B cell (primary cell): ENCODE data around the gene FAM180B. TPM values are rescaled to one million over a fixed set of nuclear protein-coding genes. Genes with fewer than 3 reads are reported as not detected.

Experiments used
- ATAC-seq: fragments of 200-7000 bp; cut with Tn5 transposase; one replicate; pipeline ENCODE4 v1.10.0; 2021; ENCODE audit warnings: low read depth, mild to moderate bottlenecking, moderate number of reproducible peaks, moderate library complexity
- CTCF ChIA-PET: fragments of 350-600 bp; sonication (Branson Sonifier 250); formaldehyde crosslinking; loops from one replicate; lab custom pipeline; 2021; ENCODE audit warnings: antibody characterized with exemption, inconsistent platforms; lab: Charles Lee
- POLR2A ChIA-PET: fragments of 350-600 bp; sonication (Branson Sonifier 250); formaldehyde crosslinking; loops from one replicate; lab custom pipeline; 2021; ENCODE audit warnings: antibody characterized with exemption; lab: Charles Lee
- DNase-seq: peaks from one replicate; pipeline ENCODE4 v3.0.0; 2013
- H2AFZ ChIP-seq: 2 replicates; pipeline ENCODE4 v1.6.1; 2012; ENCODE audit warnings: mild to moderate bottlenecking, low read depth, low read length; ENCODE audit not compliant: insufficient read depth, poor library complexity, severe bottlenecking
- H3K27ac ChIP-seq, 2 donors: 1 replicate in 1 of 2; 2 replicates in 1 of 2; pipeline ENCODE4 v1.5.1; 2012 to 2013; ENCODE audit warnings: low read length in 2 of 2, mild to moderate bottlenecking in 2 of 2, moderate library complexity in 1 of 2
- H3K27me3 ChIP-seq, 4 experiments: fragments of 200-600 bp in 1 of 4; sonication (generic) in 1 of 4; replicated peaks in 1 of 4; 1 replicate in 2 of 4; 2 replicates in 2 of 4; pipeline versions ENCODE4 v1.6.1 to v1.7.0; 2013 to 2016; ENCODE audit warnings: low read length in 3 of 4, mild to moderate bottlenecking in 2 of 4, mixed read lengths in 1 of 4, moderate library complexity in 1 of 4; ENCODE audit not compliant: insufficient read depth in 4 of 4, control insufficient read depth in 3 of 4; ENCODE audit errors: control extremely low read depth in 1 of 4
- H3K36me3 ChIP-seq, 2 experiments: replicated peaks in 1 of 2; 1 replicate in 1 of 2; 2 replicates in 1 of 2; pipeline versions ENCODE4 v1.6.1 to v1.7.1; 2013; ENCODE audit warnings: low read length in 1 of 2; ENCODE audit not compliant: insufficient read depth in 2 of 2, control insufficient read depth in 1 of 2; ENCODE audit errors: control extremely low read depth in 1 of 2, extremely low read depth in 1 of 2
- H3K4me1 ChIP-seq, 2 donors: fragments of 200-600 bp in 1 of 2; sonication (generic) in 1 of 2; 1 replicate in 1 of 2; 2 replicates in 1 of 2; pipeline versions ENCODE4 v1.5.1 to v1.6.1; 2013 to 2017; ENCODE audit warnings: low read length in 2 of 2; ENCODE audit not compliant: control insufficient read depth in 2 of 2, insufficient read depth in 2 of 2
- H3K4me2 ChIP-seq: replicated peaks from 2 replicates; pipeline ENCODE3; 2012; ENCODE audit warnings: mild to moderate bottlenecking, low read depth, low read length; ENCODE audit not compliant: poor library complexity, severe bottlenecking
- H3K4me3 ChIP-seq, 5 experiments: fragments of 200-600 bp in 1 of 5; sonication (generic) in 1 of 5; 1 replicate in 3 of 5; 2 replicates in 2 of 5; pipeline versions ENCODE4 v1.5.1 to v1.7.0; 2011 to 2016; ENCODE audit warnings: low read length in 4 of 5, mild to moderate bottlenecking in 4 of 5, low read depth in 2 of 5, control low read depth in 1 of 5, moderate library complexity in 1 of 5; ENCODE audit not compliant: insufficient read depth in 1 of 5; ENCODE audit errors: control extremely low read depth in 1 of 5, extremely low read depth in 1 of 5
- H3K79me2 ChIP-seq: fragments of 200-600 bp; sonication (generic); one replicate; pipeline ENCODE4 v1.6.0; 2016; ENCODE audit warnings: low read length; ENCODE audit not compliant: control insufficient read depth, insufficient read depth
- H3K9ac ChIP-seq: fragments of 200-600 bp; sonication (generic); 2 replicates; pipeline ENCODE4 v1.6.1; 2017; ENCODE audit warnings: mild to moderate bottlenecking, low read length, moderate library complexity
- H3K9me3 ChIP-seq, 3 donors: one replicate each; pipeline versions ENCODE4 v1.6.1 to v1.7.1; 2013; ENCODE audit warnings: low read length in 2 of 3; ENCODE audit not compliant: control insufficient read depth in 2 of 3, insufficient read depth in 1 of 3; ENCODE audit errors: control extremely low read depth in 1 of 3
- H4K20me1 ChIP-seq: 2 replicates; pipeline ENCODE4 v1.6.0; 2012; ENCODE audit warnings: mild to moderate bottlenecking, low read length; ENCODE audit not compliant: insufficient read depth, control insufficient read depth, poor library complexity, severe bottlenecking
- H3K27ac Mint-ChIP-seq: one replicate; pipeline ENCODE4 v1.8.0; 2021; ENCODE audit warnings: mixed read lengths
- H3K27me3 Mint-ChIP-seq: one replicate; pipeline ENCODE4 v1.8.0; 2021; ENCODE audit warnings: mixed read lengths
- H3K4me1 Mint-ChIP-seq: one replicate; pipeline ENCODE4 v1.8.0; 2021; ENCODE audit warnings: mixed read lengths
- H3K4me3 Mint-ChIP-seq: one replicate; pipeline ENCODE4 v1.8.0; 2021; ENCODE audit warnings: mixed read lengths
- H3K9me3 Mint-ChIP-seq: one replicate; pipeline ENCODE4 v1.8.0; 2022; ENCODE audit warnings: mixed read lengths; ENCODE audit not compliant: insufficient read depth
- EZH2 ChIP-seq: IDR thresholded peaks from 2 replicates; pipeline ENCODE4 v1.6.1; 2012; ENCODE audit warnings: borderline replicate concordance, low read depth, mild to moderate bottlenecking, moderate library complexity, low read length; ENCODE audit not compliant: insufficient read depth, poor library complexity, severe bottlenecking
- WGBS: methylation state at CpG from one replicate; pipeline ENCODE4 v1.1.5; 2013; ENCODE audit warnings: missing lambda C conversion rate; ENCODE audit not compliant: insufficient coverage; 5-methylcytosine and 5-hydroxymethylcytosine counted together
- intact Hi-C: fragments of 100-400 bp; cut with micrococcal nuclease; formaldehyde crosslinking; loops from one replicate; pipeline ENCODE4 v1.10.0; 2022
- polyA plus RNA-seq: library from polyadenylated mRNA; depleted of rRNA; stranded (reverse); fragments of >200 nt; gene quantifications from 2 replicates; pipeline ENCODE4 v1.2.3, GENCODE V29; 2012
- total RNA-seq, 2 donors: library from RNA; stranded (reverse); fragments of 120-200 nt in 1 of 2; gene quantifications; 1 replicate in 1 of 2; 2 replicates in 1 of 2; pipeline versions ENCODE4 v1.2.3 to v1.2.4, GENCODE V29; 2013 to 2022
- TF ChIP-seq, protein P1 (sequence below): fragments of 200-600 bp; IDR thresholded peaks from one replicate; pipeline ENCODE4 v1.8.0; 2022; ENCODE audit warnings: antibody characterized with exemption, mild to moderate bottlenecking

Gene FAM180B
- total and polyA plus RNA-seq, 2 donors (not counting 1 experiment from before 2014, with no cell fraction given) = 0.06 to 0.20 TPM

DNA sequence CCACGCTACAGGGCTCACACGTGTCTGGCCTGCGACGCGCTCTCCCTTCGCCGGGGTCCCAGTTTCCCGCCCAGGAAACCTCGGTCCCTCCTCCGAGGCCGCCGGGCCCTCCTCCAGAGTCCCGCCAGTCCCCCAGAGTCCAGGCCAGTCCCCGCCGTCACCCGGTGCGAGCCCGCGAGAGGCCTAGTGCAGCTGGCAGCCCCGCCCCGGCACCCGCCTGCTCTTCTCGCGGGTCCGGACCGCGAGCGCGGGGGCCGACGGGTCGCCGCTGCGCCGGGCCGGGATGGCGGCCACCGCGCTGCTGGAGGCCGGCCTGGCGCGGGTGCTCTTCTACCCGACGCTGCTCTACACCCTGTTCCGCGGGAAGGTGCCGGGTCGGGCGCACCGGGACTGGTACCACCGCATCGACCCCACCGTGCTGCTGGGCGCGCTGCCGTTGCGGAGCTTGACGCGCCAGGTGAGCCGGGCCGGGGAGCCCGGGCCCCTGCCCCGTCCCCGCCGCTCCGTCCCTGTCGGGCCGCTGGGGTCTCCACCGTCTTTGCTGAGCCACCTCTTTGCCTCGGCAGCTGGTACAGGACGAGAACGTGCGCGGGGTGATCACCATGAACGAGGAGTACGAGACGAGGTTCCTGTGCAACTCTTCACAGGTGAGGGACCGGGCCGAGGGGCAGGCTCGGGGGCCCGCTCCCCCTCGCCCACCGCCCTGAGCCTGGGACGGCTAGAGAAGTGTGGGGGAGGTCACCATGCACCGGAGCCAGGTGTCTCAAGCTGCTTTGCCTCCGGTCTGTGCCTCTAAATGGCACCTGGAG lies 20.9 kb upstream of the FAM180B start, which contains the start of gene PTPMT1:
Gene PTPMT1 (plus strand): TSS at position 260 of the 809 bp plus-strand sequence. CDS start 24 bp downstream, at position 284.
- Mint-ChIP-seq H3K27ac (peak within 1 kb of the TSS; percentile 87), H3K4me1 (peaks cover 20% of the 10 kb centered on the region), H3K9me3 (no peaks in the 10 kb centered on the region), H3K4me3 (peak within 1 kb of the TSS; percentile 85), H3K27me3 (no peaks in the 10 kb centered on the region)
- peak within 1 kb of the TSS; percentile 99 for H3K4me2 ChIP-seq
- ATAC-seq (peak; percentile 94), DNase-seq (peak; percentile 77)
- under 1% methylated on average over 86 of the region's 86 CpGs for WGBS
- peak within 1 kb of the TSS; percentile 59 to 90 (median 83) for H3K4me3 ChIP-seq
- H3K27ac ChIP-seq = peak within 1 kb of the TSS; percentile 81 to 89
- H3K27me3 ChIP-seq = no peaks in the 10 kb centered on the region
- no peaks in the 10 kb centered on the region for H3K9me3 ChIP-seq
- H3K36me3 ChIP-seq = peaks cover 0 to 9% of the 10 kb centered on the region in 2 experiments
- peak within 1 kb of the TSS; percentile 97 for H3K9ac ChIP-seq
- ChIA-PET POLR2A (interaction anchor here (0.5 to 1.9 kb wide), 6 partner anchors 12 to 137 kb away, joined by 3 to 18 read pairs (median 6); partner anchors contain the start of genes CELF1, KBTBD4 and NDUFS3), CTCF (interaction anchor here (0.7 to 2.5 kb wide), 3 partner anchors 12 to 987 kb away, joined by 3 to 19 read pairs (median 7); partner anchors contain the start of genes CELF1 and KBTBD4)
- TF ChIP-seq, protein P1, sequence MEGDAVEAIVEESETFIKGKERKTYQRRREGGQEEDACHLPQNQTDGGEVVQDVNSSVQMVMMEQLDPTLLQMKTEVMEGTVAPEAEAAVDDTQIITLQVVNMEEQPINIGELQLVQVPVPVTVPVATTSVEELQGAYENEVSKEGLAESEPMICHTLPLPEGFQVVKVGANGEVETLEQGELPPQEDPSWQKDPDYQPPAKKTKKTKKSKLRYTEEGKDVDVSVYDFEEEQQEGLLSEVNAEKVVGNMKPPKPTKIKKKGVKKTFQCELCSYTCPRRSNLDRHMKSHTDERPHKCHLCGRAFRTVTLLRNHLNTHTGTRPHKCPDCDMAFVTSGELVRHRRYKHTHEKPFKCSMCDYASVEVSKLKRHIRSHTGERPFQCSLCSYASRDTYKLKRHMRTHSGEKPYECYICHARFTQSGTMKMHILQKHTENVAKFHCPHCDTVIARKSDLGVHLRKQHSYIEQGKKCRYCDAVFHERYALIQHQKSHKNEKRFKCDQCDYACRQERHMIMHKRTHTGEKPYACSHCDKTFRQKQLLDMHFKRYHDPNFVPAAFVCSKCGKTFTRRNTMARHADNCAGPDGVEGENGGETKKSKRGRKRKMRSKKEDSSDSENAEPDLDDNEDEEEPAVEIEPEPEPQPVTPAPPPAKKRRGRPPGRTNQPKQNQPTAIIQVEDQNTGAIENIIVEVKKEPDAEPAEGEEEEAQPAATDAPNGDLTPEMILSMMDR = no peak
- TF ChIP-seq EZH2 = no peak
- no peaks in the 10 kb centered on the region for H4K20me1 ChIP-seq
- peak within 1 kb of the TSS; percentile 99 for H2AFZ ChIP-seq
- H3K79me2 ChIP-seq = peaks cover 66% of the 10 kb centered on the region
- peaks cover 8 to 17% of the 10 kb centered on the region in 2 donors for H3K4me1 ChIP-seq
- intact Hi-C loops = loop anchor here (1.0 to 2.0 kb wide), 2 partner anchors 12 to 13 kb away; partner anchors contain the start of genes CELF1, KBTBD4 and NDUFS3
